GM12878 (cell line): ENCODE data around the gene P3H2.

Experiments
- ATF2 ChIP-seq: IDR thresholded peaks from 2 replicates; pipeline ENCODE4 v1.6.1; 2012; ENCODE audit warnings: low read length, inconsistent platforms
- CTCF ChIP-seq, 3 experiments: IDR thresholded peaks in 2 of 3; conservative IDR thresholded peaks in 1 of 3; 2 replicates each; pipeline ENCODE4 v1.5.1; 2011; ENCODE audit warnings: low read depth in 3 of 3, low read length in 3 of 3, mild to moderate bottlenecking in 3 of 3, control low read depth in 2 of 3, moderate library complexity in 2 of 3, inconsistent platforms in 1 of 3, mixed read lengths in 1 of 3; ENCODE audit not compliant: control insufficient read depth in 2 of 3, insufficient read depth in 1 of 3; ENCODE audit errors: extremely low read depth in 1 of 3
- EZH2 ChIP-seq: IDR thresholded peaks from 2 replicates; pipeline ENCODE4 v1.6.1; 2012; ENCODE audit warnings: low read depth, mild to moderate bottlenecking, control low read depth, inconsistent platforms, low read length, borderline replicate concordance; ENCODE audit not compliant: control insufficient read depth
- FOXM1 ChIP-seq: IDR thresholded peaks from 2 replicates; pipeline ENCODE4 v1.6.1; 2012; ENCODE audit warnings: low read depth, mild to moderate bottlenecking, inconsistent platforms, low read length, moderate library complexity
- HCFC1 ChIP-seq: fragments of 150-350 bp; IDR thresholded peaks from 2 replicates; pipeline ENCODE4 v1.6.1; 2014; ENCODE audit warnings: low read length
- HDGF ChIP-seq: fragments of 450-650 bp; IDR thresholded peaks from 2 replicates; pipeline ENCODE4 v1.6.1; 2016; ENCODE audit warnings: antibody characterized with exemption
- MAX ChIP-seq: IDR thresholded peaks from 2 replicates; pipeline ENCODE4 v1.6.1; 2012; ENCODE audit warnings: low read depth, low read length, improper control_type of control experiment
- POLR2A ChIP-seq: IDR thresholded peaks from 2 replicates; pipeline ENCODE4 v1.6.1; 2011; ENCODE audit warnings: low read depth, mild to moderate bottlenecking, low read length
- REST ChIP-seq: IDR thresholded peaks from 2 replicates; pipeline ENCODE4 v1.6.1; 2012; ENCODE audit warnings: mild to moderate bottlenecking, low read depth, low read length
- RFX5 ChIP-seq: IDR thresholded peaks from 2 replicates; pipeline ENCODE4 v1.6.1; 2011; ENCODE audit warnings: low read depth, low read length, improper control_type of control experiment
- RUNX3 ChIP-seq: IDR thresholded peaks from 2 replicates; pipeline ENCODE4 v1.6.1; 2012; ENCODE audit warnings: low read length, inconsistent platforms
- SP1 ChIP-seq: IDR thresholded peaks from one replicate; pipeline ENCODE4 v1.6.1; 2011; ENCODE audit warnings: low read depth, low read length
- TF ChIP-seq, protein P1 (sequence below): IDR thresholded peaks from 2 replicates; pipeline ENCODE4 v1.6.1; 2011; ENCODE audit warnings: mild to moderate bottlenecking, low read depth, low read length, moderate library complexity; ENCODE audit not compliant: insufficient replicate concordance

GRCh38 chr3:190009614-190010013 is 111.1 kb downstream of the P3H2 start:
- TF ChIP-seq CTCF (IDR thresholded peaks at IDR 0.05 in 2 of 3, conservative IDR thresholded peaks at IDR 0.05 in 1 of 3; ENCODE audit: control insufficient read depth in 2 of 3, extremely low read depth in 1 of 3, insufficient read depth in 1 of 3, low read depth in 3 of 3, low read length in 3 of 3) (no peak), ATF2 (no peak), MAX (no peak), SP1 (no peak), HCFC1 (no peak), HDGF (no peak), EZH2 (no peak), POLR2A (no peak), REST (no peak), FOXM1 (no peak), RUNX3 (no peak), RFX5 (no peak)
- TF ChIP-seq, protein P1, sequence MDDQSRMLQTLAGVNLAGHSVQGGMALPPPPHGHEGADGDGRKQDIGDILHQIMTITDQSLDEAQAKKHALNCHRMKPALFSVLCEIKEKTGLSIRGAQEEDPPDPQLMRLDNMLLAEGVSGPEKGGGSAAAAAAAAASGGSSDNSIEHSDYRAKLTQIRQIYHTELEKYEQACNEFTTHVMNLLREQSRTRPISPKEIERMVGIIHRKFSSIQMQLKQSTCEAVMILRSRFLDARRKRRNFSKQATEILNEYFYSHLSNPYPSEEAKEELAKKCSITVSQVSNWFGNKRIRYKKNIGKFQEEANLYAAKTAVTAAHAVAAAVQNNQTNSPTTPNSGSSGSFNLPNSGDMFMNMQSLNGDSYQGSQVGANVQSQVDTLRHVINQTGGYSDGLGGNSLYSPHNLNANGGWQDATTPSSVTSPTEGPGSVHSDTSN: no peak
